Stimulated activated CD4-positive, alpha-beta T cell treated with anti-CD3 and anti-CD28 coated beads, Interleukin-12 subunit alpha, Interleukin-12 subunit beta, amount 100 ng/mL, for 4 hours (primary cell): ENCODE results near the gene GINS2.

Experiments
- DNase-seq: peaks from one replicate; pipeline ENCODE4 v3.0.0-alpha.2; 2020

Gene GINS2

DNA sequence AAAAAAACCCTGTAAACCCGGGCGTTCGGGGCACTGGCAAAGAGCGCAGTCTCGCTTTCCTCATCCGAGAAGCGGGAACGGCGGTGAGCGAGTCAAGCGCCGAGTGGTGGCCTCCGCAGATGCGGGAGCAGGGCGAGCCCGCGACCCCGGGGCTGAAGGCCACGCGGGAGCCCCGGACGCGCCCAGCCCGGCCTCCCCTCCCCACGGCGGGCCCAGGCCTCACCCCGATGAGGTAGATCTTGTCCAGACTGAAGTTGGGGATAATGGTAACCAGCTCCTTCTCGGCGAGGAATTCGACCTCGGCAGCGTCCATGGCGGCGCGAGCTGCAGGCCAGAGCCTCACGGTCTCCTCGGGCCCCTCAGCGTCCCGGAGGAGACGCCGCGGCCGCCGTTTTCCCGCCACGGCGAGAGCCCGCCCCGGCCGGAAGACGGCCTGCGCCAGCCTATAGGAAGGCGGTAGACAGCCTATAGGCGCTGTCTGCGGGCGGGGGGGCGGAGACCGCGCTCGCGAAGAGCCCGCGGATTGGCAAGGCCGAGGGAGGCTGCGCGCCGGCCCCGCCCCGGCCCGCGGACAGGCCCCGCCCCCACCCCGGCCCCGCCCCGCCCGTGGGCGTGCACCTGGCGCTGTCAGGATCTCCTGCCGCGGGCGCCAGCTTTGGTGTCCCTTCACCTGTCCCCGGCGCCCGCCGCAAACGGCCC, at the start of gene GINS2:
Gene GINS2 (minus strand): TSS at position 369 of the 699 bp plus-strand sequence. CDS start 56 bp downstream, at position 313.
- peak; percentile 89 for DNase-seq

DNA sequence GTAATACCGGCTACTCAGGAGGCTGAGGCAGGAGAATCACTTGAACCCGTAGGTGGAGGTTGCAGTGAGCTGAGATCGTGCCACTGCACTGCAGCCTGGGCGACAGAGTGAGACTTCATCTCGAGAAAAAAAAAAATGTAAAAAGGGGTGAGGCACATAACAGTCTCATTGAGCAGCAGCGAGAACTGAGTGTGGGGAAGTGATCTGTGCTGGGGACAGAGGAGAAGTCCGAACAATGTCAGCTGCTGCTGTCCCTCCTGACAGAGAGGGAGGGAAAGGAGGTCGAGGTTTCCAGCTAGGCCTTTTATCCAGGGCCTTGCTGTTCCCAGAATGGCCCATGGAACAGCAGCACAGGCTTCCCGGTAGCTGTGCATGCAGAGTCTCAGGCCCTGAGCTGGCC, 48.2 kb upstream of the GINS2 start:
- no peak for DNase-seq

DNA sequence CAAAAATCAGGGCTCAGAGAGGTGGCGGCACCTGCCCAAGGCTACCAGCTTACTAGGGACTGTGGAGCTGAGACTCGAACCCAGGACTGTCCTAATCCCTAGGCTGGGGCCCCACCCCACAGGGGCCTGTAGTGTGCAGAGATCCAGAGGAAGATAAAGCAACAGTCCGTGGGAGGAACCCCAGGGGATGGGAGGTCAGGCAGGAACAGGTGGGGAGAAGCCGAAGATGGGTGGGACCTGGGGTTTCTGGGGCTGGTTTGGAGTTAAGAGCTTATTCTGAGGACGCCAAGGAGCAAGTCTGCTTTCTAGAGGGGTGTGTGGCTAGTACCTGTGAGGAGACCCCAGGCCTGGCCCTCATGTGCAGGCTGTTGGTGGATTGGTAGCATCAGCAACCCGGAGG, 47.2 kb upstream of the GINS2 start:
- DNase-seq = no peak

DNA sequence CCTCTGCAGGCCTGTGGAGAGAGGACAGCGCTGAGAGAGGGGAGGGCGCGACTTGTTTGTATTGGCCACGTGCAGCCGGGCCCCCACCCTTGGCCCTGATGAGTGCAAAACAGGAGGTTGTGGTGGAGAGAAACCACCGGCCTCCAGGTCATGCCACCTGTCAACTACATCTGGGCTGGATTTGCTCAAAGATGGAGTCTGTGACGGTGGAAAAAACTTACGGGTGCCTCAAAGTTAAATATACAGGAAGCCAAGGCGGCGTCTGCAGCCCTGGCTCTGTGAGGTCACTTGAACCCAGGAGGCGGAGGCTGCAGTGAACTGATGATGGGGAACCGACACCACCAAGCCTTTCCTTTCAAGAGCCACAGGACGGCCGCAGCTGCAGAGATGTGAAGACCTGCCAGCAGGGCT, 46.5 kb upstream of the GINS2 start:
- DNase-seq = no peak

DNA sequence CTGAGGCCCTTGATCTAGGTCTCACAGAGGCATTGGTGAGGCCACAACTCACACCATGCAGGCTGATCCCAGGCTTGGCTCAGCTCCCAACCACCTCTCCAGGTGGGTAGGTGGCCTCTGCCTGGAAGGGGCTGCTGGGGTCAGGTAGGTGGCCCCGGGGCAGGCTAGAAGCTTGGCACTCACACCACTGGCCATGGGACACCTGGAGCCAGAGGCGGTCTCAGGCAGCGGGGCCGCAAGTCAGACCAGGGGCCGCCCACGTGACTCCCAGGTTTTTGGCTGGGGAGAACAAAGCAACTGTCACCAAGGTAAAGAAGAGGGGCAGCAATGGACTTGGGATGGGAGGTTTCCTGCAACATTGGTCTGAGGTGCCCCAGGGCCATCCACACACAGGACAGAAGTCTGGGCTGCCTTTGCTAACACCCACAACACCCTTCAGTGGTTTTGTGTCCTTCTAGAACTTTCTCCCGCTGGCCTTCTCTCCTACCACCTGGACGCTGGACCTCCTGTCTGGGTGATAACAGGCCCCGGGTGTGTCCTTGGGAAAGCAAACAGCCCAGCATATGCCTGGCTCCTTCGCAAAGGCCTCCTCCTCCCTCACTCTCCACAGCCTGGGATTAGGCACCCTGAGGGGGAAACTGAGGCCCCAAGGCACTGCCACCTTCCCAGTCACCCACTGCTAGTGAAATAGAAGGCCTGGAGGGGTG, 45.7 kb upstream of the GINS2 start:
- no peak for DNase-seq

GRCh38 chr16:85733839-85734170, 45.1 kb upstream of the GINS2 start:
- no peak for DNase-seq

- DNase-seq = no peak
These were observed 44.5 kb upstream of the GINS2 start for GRCh38 chr16:85733155-85733838.

DNA sequence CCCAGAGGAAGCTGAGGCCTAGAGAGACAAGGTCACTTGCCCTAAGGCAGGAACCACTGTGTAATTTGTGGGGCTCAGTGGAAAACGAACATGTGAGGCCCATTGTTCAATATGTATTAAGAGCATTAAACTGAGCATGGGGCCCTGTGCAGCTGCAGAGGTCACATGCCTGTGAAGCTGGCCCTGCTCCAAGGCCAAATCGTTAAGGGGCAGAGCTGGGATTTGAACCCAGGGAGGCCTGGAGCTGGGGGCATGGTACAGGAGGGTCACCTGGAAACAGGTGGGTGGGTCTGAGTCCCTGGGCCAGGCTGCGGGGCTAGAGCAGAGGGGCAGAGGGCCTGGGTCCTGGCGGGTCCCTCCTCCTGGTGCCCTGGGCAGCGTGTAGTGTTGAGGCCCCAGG, 42.4 kb upstream of the GINS2 start:
- no peak for DNase-seq

- DNase-seq = no peak
These were observed 41.4 kb upstream of the GINS2 start for GRCh38 chr16:85730186-85730465.

DNA sequence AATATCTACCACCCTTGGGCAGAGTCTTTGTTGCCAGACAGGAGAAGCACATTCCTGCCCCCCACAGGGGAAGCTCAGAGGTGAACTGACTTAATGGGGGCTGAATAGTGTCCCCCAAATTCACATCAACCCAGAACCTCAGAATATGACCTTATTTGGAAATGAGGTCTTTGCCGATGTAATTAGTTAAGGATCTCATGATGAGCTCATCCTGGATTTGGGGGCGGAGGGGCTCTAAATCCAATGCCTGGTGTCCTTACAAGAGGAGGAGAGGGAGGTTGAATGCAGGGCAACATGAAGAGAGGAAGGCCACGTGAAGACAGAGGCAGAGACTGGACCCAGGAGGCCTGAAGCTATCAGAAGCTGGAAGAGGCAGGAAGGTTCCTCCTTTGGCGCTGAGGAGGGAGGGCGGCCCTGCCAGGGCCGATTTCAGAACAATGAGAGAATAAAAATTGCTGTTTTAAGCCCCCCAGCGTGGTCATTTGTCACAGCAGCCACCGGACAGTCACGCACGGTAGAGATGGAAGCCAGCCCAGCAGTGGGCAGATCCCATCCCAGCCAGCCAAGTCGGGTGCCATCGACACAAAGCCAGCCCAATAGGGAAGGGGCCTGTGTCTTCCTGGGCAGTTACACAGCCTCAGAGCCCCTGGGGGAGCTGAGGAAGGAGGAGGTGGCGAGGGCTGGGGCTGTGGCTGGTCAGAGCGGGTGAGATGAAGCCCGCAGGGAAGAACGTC, 40.9 kb upstream of the GINS2 start:
- DNase-seq = no peak

DNA sequence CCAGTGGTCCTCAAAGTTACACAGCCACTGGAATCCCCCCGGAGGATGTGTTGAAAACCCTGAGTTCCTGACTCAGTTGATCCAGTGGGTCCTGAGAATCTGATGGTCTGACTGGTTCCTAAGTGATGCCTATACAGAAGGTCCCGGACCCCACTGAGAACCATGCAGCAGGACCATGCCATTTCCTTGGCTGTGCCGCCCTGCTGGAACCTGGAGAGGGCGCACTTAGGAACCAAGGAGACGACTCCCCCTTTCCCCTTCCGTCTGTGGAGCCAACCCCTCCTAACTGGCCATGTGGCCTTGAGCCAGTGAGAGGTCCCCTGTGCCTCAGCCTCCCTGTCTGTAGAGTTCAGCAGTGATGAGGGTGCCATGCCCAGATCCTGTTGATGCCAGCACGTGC, 40.1 kb upstream of the GINS2 start:
- DNase-seq = no peak

- DNase-seq = no peak
These were observed 36.2 kb upstream of the GINS2 start for GRCh38 chr16:85724936-85725335.

GRCh38 chr16:85724126-85724879, 35.5 kb upstream of the GINS2 start:
- no peak for DNase-seq

- DNase-seq = no peak
These were observed 33.6 kb upstream of the GINS2 start for GRCh38 chr16:85722128-85722893.

- DNase-seq = no peak
These were observed 31.5 kb upstream of the GINS2 start for GRCh38 chr16:85720302-85720637.

DNA sequence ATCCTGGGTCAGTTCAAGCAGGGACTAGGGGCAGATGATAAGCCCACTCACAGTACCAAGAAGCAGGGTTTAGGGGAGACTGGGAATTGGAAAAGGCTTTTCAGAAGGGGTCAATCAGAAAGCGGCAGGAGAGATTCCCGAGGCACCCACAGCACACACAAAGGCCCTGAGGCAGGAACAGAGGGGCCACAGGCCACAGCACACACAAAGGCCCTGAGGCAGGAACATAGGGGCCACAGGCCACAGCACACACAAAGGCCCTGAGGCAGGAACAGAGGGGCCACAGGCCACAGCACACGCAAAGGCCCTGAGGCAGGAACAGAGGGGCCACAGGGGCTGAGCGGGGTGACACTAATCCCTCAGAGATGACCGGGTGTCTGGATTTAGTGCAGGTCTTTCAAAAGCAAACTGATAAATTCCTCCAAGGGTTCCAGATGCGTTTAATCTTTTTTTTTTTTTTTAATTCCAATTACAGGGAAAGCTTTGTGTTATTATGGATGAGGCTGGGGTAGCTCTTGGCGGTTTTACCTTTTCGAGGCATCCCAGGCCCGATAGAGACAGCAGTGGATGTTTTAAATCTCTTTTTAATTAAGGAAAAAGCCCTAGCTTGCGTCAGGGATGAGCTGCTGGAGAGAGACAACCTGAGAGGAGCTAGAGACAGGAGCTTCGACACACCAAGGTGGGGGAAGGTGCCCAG, 31.0 kb upstream of the GINS2 start:
- DNase-seq = no peak

DNA sequence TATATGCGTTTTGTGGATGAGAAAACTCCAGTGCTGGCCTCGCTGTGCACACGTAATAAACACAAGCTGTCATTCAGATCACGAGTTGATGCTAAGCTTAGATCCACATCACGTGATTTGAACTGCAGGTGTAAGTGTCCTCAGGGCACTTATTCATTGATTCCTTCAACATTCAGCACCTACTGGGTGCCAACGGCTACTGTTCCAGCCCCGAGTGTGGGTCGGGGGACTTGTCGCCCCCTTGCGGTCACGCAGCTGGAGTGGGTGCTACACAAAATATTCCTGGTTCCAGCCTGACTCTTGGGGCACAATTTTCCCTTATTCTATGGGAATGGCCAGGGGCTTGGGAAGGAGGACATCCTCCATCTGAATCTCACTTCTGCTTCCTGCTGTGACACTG, 29.9 kb upstream of the GINS2 start:
- DNase-seq = no peak

- no peak for DNase-seq
These were observed 29.4 kb upstream of the GINS2 start for GRCh38 chr16:85718153-85718477.

DNA sequence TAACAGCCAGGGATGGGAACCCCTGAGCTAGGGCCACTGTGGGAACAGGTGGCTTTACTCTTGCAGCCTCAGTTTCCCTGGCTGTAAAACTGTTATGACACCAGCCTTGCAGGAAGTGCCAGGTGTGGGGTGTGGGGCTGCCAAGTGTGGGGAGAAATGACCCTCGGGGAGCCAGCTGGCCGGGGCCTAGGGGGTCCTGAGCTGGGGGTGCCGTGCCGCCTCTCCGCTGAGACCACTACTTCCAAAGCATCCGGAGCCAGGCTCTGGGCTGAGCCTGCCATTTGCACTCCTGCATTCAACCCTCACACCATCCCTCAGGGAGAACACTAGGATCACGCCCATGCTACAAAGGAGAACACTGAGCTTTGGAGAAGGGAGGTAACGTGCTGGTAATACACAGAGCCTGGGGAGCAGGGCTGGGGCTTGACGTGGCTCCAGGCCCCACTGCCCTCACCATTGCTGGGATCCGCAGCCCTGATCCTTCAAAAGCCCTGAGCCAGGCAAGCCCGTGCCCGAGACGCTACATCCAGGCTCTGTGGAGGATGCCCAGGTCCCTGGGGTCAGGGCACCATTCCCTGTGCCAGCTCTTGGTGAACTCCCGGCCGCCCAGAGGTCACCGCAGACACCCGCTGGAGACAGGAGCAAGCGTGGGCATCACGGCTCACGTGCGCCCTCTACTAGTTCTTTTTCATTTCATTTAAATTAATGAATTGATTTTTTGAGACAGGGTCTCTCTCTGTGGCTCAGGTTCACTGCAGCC, 28.8 kb upstream of the GINS2 start:
- DNase-seq = peak; percentile 45

DNA sequence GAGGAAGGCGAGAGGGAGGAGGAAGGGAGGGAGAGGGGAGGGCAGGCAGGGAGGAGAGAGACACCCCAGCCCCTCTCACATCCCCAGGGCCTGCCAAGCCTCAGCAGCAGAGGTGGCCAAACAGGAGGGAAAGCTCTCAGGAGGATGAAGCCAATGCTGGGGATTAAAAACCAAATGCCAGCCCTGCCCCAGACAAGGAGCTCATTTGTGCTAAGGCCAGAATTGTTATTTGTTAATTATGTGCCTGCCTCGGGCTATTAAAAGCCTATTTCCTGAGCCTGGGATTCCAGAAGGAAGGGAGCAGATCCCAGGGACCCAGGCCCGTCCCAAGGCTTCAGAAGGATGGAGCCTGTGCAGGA, 27.9 kb upstream of the GINS2 start:
- no peak for DNase-seq

GRCh38 chr16:85716022-85716679, 27.4 kb upstream of the GINS2 start:
- no peak for DNase-seq
